ENCODE results near the gene DTYMK. TPM values are rescaled to one million over a fixed set of nuclear protein-coding genes. Genes with fewer than 3 reads are reported as not detected.

The DTYMK gene, protein sequence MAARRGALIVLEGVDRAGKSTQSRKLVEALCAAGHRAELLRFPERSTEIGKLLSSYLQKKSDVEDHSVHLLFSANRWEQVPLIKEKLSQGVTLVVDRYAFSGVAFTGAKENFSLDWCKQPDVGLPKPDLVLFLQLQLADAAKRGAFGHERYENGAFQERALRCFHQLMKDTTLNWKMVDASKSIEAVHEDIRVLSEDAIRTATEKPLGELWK
- 58.2 TPM for polyA plus RNA-seq (2013, experiment 1 of 2)
- polyA plus RNA-seq (2013, experiment 2 of 2) = 58.3 TPM

DNA sequence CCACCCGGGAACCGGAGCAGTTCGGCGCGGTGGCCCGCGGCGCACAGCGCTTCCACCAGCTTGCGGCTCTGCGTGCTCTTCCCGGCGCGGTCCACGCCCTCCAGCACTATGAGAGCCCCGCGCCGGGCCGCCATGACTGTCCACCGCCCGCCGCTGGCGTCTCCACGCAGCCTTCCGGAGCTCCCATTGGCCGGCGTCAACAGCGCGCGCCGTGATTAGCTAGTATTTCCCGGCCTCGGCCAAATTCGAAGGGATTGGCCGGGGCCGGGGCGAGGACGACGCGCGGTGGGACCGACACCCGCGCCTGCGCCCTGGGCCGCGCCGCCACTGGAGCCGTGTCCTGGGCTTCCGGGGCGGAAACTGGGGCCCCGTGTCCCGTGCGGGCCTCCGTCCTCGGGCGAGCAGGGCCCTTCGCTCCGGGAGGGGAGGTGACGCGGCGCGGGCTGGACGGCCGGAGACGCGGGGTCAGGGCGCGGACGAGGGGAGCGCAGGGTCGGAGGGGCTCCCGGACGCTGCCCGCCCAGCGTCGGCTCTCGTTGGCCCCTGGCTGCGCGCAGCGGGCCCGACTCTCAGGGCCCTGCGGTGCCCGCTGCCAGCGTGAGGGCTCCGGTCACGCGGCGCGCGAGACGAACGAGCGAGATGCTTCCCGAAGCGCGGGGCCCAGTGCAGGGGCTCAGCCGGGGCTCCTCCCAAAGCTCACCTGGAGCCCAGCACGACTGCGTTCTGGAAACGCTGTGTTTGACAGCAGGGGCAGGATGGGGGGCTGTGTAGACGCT is at the start of gene DTYMK:
Gene DTYMK, minus strand, starts transcription at position 166 of the 776 bp plus-strand sequence. Its CDS starts 32 bp downstream, at position 134.
- Histone ChIP-seq H3K23ac (ENCODE audit: low read length) (peak within 1 kb of the TSS; percentile 24), H4K5ac (ENCODE audit: low read length) (no peak within 1 kb of the TSS), H3K4me1 (ENCODE audit: control insufficient read depth, low read depth, low read length) (peaks cover 3% of the 10 kb centered on the region), H3K4me3 (ENCODE audit: low read length) (peak within 1 kb of the TSS; percentile 95), H3K27ac (ENCODE audit: low read depth, low read length) (peak within 1 kb of the TSS; percentile 85), H3K18ac (ENCODE audit: low read length) (peak within 1 kb of the TSS; percentile 82), H2AK5ac (ENCODE audit: low read length) (peak within 1 kb of the TSS; percentile 82), H2BK120ac (ENCODE audit: low read depth, low read length) (no peak within 1 kb of the TSS), H3K9ac (ENCODE audit: low read length) (peak within 1 kb of the TSS; percentile 99), H3K4ac (ENCODE audit: low read depth, low read length) (peak within 1 kb of the TSS; percentile 97), H2BK15ac (replicated peaks; ENCODE audit: low read depth) (no peak within 1 kb of the TSS), H2BK5ac (ENCODE audit: low read length) (no peak within 1 kb of the TSS), H3K79me2 (ENCODE audit: control insufficient read depth, insufficient read depth, low read length) (peaks cover 16% of the 10 kb centered on the region), H3K56ac (ENCODE audit: low read length) (peak within 1 kb of the TSS; percentile 96), H3K4me2 (ENCODE audit: low read length) (peak within 1 kb of the TSS; percentile 91), H4K8ac (ENCODE audit: low read depth, low read length) (peak within 1 kb of the TSS; percentile 65), H3K36me3 (ENCODE audit: control insufficient read depth, insufficient read depth, low read length) (peaks cover 3% of the 10 kb centered on the region), H3K27me3 (ENCODE audit: insufficient read depth, low read length, poor library complexity) (no peaks in the 10 kb centered on the region), H3K79me1 (ENCODE audit: low read length) (peaks cover 15% of the 10 kb centered on the region)
- no CpG with 5 or more reads among the region's 102 CpGs for WGBS (ENCODE audit: extremely low coverage, insufficient coverage, low lambda C conversion rate)
- DNase-seq = peak; percentile 97

DNA sequence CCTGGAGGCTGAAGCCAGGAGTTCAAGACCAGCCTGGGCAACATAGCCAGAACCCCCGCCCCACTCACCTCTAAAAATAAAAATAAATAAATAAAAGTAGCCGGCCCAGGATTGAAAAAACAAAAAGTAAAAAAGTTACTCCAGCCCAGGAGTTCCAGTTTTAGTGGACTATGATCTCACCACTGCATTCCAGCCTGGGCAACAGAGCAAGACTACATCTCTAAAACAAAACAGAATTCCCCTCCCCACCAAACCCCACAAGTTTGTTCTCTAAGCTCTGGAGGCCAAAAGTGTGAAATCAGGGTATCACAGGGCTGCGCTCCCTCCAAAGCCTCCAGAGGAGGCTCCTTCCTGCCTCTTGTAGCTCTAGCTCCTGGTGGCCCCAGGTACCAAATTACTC is 49.5 kb upstream of the DTYMK start:
- H3K4ac ChIP-seq (ENCODE audit: low read depth, low read length) = no peak overlapping the region
- no peak overlapping the region for H3K9ac ChIP-seq (ENCODE audit: low read length)
- H3K18ac ChIP-seq (ENCODE audit: low read length) = no peak overlapping the region
- no peak overlapping the region for H3K4me2 ChIP-seq (ENCODE audit: low read length)
- no peak overlapping the region for H3K4me3 ChIP-seq (ENCODE audit: low read length)
- no peaks in the 10 kb centered on the region for H3K36me3 ChIP-seq (ENCODE audit: control insufficient read depth, insufficient read depth, low read length)
- H4K8ac ChIP-seq (ENCODE audit: low read depth, low read length) = no peak overlapping the region
- no CpG with 5 or more reads among the region's 3 CpGs for WGBS (ENCODE audit: extremely low coverage, insufficient coverage, low lambda C conversion rate)
- no peaks in the 10 kb centered on the region for H3K27me3 ChIP-seq (ENCODE audit: insufficient read depth, low read length, poor library complexity)
- no peak overlapping the region for H3K23ac ChIP-seq (ENCODE audit: low read length)
- no peak overlapping the region for H2AK5ac ChIP-seq (ENCODE audit: low read length)
- H2BK120ac ChIP-seq (ENCODE audit: low read depth, low read length) = no peak overlapping the region
- H3K79me2 ChIP-seq (ENCODE audit: control insufficient read depth, insufficient read depth, low read length) = no peaks in the 10 kb centered on the region
- no peak for DNase-seq
- H3K56ac ChIP-seq (ENCODE audit: low read length) = no peak overlapping the region
- no peaks in the 10 kb centered on the region for H3K4me1 ChIP-seq (ENCODE audit: control insufficient read depth, low read depth, low read length)
- no peak overlapping the region for H4K5ac ChIP-seq (ENCODE audit: low read length)
- no peak overlapping the region for H3K27ac ChIP-seq (ENCODE audit: low read depth, low read length)
- no peak overlapping the region for H2BK5ac ChIP-seq (ENCODE audit: low read length)
- H2BK15ac ChIP-seq (replicated peaks; ENCODE audit: low read depth) = no peak overlapping the region
- no peaks in the 10 kb centered on the region for H3K79me1 ChIP-seq (ENCODE audit: low read length)

DNA sequence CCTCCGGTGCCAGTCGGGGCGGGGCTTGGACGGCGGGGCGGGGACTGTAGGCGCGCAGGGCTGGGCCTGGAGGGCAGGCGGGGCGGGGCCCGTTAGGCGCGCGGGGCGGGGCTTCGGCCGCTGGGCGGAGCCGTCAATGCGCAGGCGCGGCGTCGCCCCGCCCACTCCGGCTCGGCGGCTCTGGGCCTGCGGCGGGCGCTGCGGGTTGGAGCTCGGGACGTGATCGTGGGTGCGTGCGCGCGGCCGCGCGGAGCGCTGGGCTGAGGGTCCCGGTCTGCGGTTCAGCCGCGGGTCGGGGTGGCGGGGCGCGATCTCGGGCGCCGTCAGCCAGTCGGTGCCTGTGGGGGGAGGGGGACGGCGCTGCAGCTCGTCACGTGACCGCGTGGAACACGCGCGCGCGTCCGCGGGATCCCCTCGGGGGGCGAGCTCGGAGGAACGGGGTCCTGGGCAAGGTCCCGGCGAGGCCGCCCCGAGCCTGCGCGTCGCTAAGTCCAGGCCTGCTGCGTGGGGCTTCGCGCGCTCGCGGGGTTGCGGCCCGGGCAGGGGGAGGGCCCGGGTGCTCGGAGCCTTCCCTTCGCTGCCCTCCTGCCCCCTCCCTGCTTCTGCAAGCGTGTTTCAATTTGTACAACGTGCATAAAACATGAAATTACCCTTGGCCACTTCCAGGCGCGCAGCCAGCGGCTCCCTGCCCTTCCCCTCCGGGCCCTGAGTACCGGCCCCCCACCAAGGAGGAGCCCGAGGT is 48.0 kb upstream of the DTYMK start, which contains the start of gene D2HGDH:
Gene D2HGDH, plus strand, starts transcription at position 164 of the 742 bp plus-strand sequence. CDS start 595 bp downstream, outside the sequence.
- Histone ChIP-seq H2BK120ac (ENCODE audit: low read depth, low read length) (no peak within 1 kb of the TSS), H3K9ac (ENCODE audit: low read length) (peak within 1 kb of the TSS; percentile 81), H2BK15ac (replicated peaks; ENCODE audit: low read depth) (no peak within 1 kb of the TSS), H3K56ac (ENCODE audit: low read length) (peak within 1 kb of the TSS; percentile 93), H3K36me3 (ENCODE audit: control insufficient read depth, insufficient read depth, low read length) (no peaks in the 10 kb centered on the region), H3K27ac (ENCODE audit: low read depth, low read length) (no peak within 1 kb of the TSS), H4K8ac (ENCODE audit: low read depth, low read length) (no peak within 1 kb of the TSS), H3K79me1 (ENCODE audit: low read length) (no peaks in the 10 kb centered on the region), H3K4me2 (ENCODE audit: low read length) (peak within 1 kb of the TSS; percentile 72), H4K5ac (ENCODE audit: low read length) (no peak within 1 kb of the TSS), H3K27me3 (ENCODE audit: insufficient read depth, low read length, poor library complexity) (no peaks in the 10 kb centered on the region), H2BK5ac (ENCODE audit: low read length) (no peak within 1 kb of the TSS), H3K18ac (ENCODE audit: low read length) (peak within 1 kb of the TSS; percentile 78), H3K4me3 (ENCODE audit: low read length) (peak within 1 kb of the TSS; percentile 44), H3K79me2 (ENCODE audit: control insufficient read depth, insufficient read depth, low read length) (no peaks in the 10 kb centered on the region), H3K23ac (ENCODE audit: low read length) (peak within 1 kb of the TSS; percentile 89), H3K4me1 (ENCODE audit: control insufficient read depth, low read depth, low read length) (no peaks in the 10 kb centered on the region), H3K4ac (ENCODE audit: low read depth, low read length) (peak within 1 kb of the TSS; percentile 75), H2AK5ac (ENCODE audit: low read length) (no peak within 1 kb of the TSS)
- peak; percentile 89 for DNase-seq
- WGBS (ENCODE audit: extremely low coverage, insufficient coverage, low lambda C conversion rate) = no CpG with 5 or more reads among the region's 98 CpGs

DNA sequence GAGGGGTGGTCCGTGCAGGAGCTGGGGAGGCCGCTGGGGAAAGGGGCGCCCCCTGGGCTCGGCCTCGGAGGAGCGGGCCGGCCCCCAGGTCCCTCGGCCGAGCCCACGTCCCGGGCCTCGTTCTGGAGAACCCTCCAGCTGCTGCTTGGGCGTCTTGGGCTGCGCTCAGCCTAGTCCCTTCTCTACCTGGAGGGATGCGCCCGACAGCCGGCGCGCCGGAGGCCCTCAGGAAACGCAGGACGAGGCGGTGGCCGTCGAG is 47.5 kb upstream of the DTYMK start:
- H3K79me2 ChIP-seq (ENCODE audit: control insufficient read depth, insufficient read depth, low read length) = no peaks in the 10 kb centered on the region
- H3K4ac ChIP-seq (ENCODE audit: low read depth, low read length) = no peak overlapping the region
- H3K4me3 ChIP-seq (ENCODE audit: low read length) = no peak overlapping the region
- no peaks in the 10 kb centered on the region for H3K27me3 ChIP-seq (ENCODE audit: insufficient read depth, low read length, poor library complexity)
- WGBS (ENCODE audit: extremely low coverage, insufficient coverage, low lambda C conversion rate) = no CpG with 5 or more reads among the region's 25 CpGs
- H3K18ac ChIP-seq (ENCODE audit: low read length) = no peak overlapping the region
- peak overlapping the region; percentile 60 for H3K9ac ChIP-seq (ENCODE audit: low read length)
- no peaks in the 10 kb centered on the region for H3K79me1 ChIP-seq (ENCODE audit: low read length)
- no peak overlapping the region for H2BK120ac ChIP-seq (ENCODE audit: low read depth, low read length)
- no peak overlapping the region for H2BK5ac ChIP-seq (ENCODE audit: low read length)
- DNase-seq = no peak
- H2BK15ac ChIP-seq (replicated peaks; ENCODE audit: low read depth) = no peak overlapping the region
- no peaks in the 10 kb centered on the region for H3K4me1 ChIP-seq (ENCODE audit: control insufficient read depth, low read depth, low read length)
- H3K4me2 ChIP-seq (ENCODE audit: low read length) = peak overlapping the region; percentile 8
- H4K5ac ChIP-seq (ENCODE audit: low read length) = no peak overlapping the region
- H3K36me3 ChIP-seq (ENCODE audit: control insufficient read depth, insufficient read depth, low read length) = no peaks in the 10 kb centered on the region
- H3K23ac ChIP-seq (ENCODE audit: low read length) = no peak overlapping the region
- no peak overlapping the region for H2AK5ac ChIP-seq (ENCODE audit: low read length)
- no peak overlapping the region for H3K27ac ChIP-seq (ENCODE audit: low read depth, low read length)
- H3K56ac ChIP-seq (ENCODE audit: low read length) = peak overlapping the region; percentile 65
- H4K8ac ChIP-seq (ENCODE audit: low read depth, low read length) = no peak overlapping the region

DNA sequence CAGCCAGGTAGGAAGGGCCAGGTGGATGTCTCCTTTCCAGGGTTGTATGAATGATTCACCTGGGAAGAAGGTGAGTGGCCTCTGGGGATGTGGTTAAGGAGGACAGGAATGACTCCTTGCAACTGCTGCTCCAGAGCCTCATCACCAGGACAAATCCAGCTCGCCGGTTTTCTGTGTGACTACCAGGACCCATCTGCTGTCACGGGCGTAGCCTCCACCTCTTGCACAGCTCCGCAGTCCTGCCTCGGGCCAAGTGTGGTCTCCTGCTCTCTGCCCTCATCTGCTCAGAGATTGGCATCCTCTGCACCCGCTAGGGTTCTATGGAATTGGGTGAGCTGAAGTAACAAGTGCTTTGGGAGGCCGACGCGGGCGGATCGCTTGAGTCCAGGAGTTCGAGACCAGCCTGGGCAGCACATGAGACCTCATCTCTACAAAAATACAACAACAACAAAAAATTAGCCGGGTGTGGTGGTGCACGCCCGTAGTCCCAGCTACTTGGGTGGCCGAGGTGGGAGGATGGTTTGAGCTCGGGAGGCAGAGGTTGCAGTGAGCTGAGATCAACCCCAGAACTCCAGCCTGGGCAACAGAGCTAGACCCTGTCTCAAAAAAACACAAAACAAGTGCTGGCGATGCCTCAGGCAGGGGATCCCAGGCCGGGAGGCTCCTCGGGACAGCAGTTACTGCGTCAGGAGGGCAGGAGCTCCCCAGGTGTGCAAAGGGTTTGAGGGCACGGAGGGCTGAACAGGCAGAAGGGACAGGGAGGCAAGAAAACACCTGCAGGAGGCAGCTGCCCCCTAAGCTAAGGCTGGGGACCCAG is 47.0 kb upstream of the DTYMK start:
- Histone ChIP-seq H3K4me1 (ENCODE audit: control insufficient read depth, low read depth, low read length) (no peaks in the 10 kb centered on the region), H4K5ac (ENCODE audit: low read length) (no peak overlapping the region), H2BK120ac (ENCODE audit: low read depth, low read length) (no peak overlapping the region), H3K4ac (ENCODE audit: low read depth, low read length) (no peak overlapping the region), H3K56ac (ENCODE audit: low read length) (peak overlapping the region; percentile 65), H3K23ac (ENCODE audit: low read length) (peak overlapping the region; percentile 89), H4K8ac (ENCODE audit: low read depth, low read length) (no peak overlapping the region), H3K79me1 (ENCODE audit: low read length) (no peaks in the 10 kb centered on the region), H2BK5ac (ENCODE audit: low read length) (no peak overlapping the region), H3K4me3 (ENCODE audit: low read length) (no peak overlapping the region), H3K18ac (ENCODE audit: low read length) (no peak overlapping the region), H3K36me3 (ENCODE audit: control insufficient read depth, insufficient read depth, low read length) (no peaks in the 10 kb centered on the region), H3K27ac (ENCODE audit: low read depth, low read length) (no peak overlapping the region), H3K9ac (ENCODE audit: low read length) (peak overlapping the region; percentile 60), H3K27me3 (ENCODE audit: insufficient read depth, low read length, poor library complexity) (no peaks in the 10 kb centered on the region), H3K79me2 (ENCODE audit: control insufficient read depth, insufficient read depth, low read length) (no peaks in the 10 kb centered on the region), H2BK15ac (replicated peaks; ENCODE audit: low read depth) (no peak overlapping the region), H2AK5ac (ENCODE audit: low read length) (no peak overlapping the region), H3K4me2 (ENCODE audit: low read length) (peak overlapping the region; percentile 8)
- WGBS (ENCODE audit: extremely low coverage, insufficient coverage, low lambda C conversion rate) = no CpG with 5 or more reads among the region's 23 CpGs
- no peak for DNase-seq

Measured in mesendoderm (in vitro differentiated cells).